Osteocyte (in vitro differentiated cells): Measurements from ENCODE around the gene ISCA1. TPM values are rescaled to one million over a fixed set of nuclear protein-coding genes. Genes with fewer than 3 reads are reported as not detected.
"Not testable (repeated sequence)": the region's sequence is repeated elsewhere in the genome, so short reads cannot be mapped to it uniquely, and the experiment has no call there.

ENCODE experiments used
- DNase-seq: peaks from one replicate; pipeline ENCODE4 v3.0.0; 2021; ENCODE audit warnings: mixed read lengths; ENCODE audit not compliant: unreplicated experiment; ENCODE audit errors: extremely low spot score
- H3K27ac Mint-ChIP-seq: one replicate; pipeline ENCODE4 v1.8.0; 2021; ENCODE audit warnings: mild to moderate bottlenecking, mixed read lengths; ENCODE audit not compliant: unreplicated experiment
- H3K27me3 Mint-ChIP-seq: one replicate; pipeline ENCODE4 v1.8.0; 2021; ENCODE audit warnings: mixed read lengths; ENCODE audit not compliant: unreplicated experiment
- H3K36me3 Mint-ChIP-seq: one replicate; pipeline ENCODE4 v1.8.0; 2021; ENCODE audit warnings: mixed read lengths; ENCODE audit not compliant: unreplicated experiment
- H3K4me1 Mint-ChIP-seq: one replicate; pipeline ENCODE4 v1.8.0; 2021; ENCODE audit warnings: mixed read lengths; ENCODE audit not compliant: unreplicated experiment
- H3K4me3 Mint-ChIP-seq: one replicate; pipeline ENCODE4 v1.8.0; 2021; ENCODE audit warnings: mild to moderate bottlenecking, moderate library complexity, mixed read lengths; ENCODE audit not compliant: unreplicated experiment
- H3K9me3 Mint-ChIP-seq: one replicate; pipeline ENCODE4 v1.8.0; 2021; ENCODE audit warnings: mixed read lengths; ENCODE audit not compliant: unreplicated experiment
- CTCF ChIP-seq: fragments of 200-600 bp; sonication (generic); IDR thresholded peaks from 2 replicates; pipeline ENCODE4 v1.5.0; 2021; ENCODE audit warnings: antibody characterized with exemption, mild to moderate bottlenecking, moderate library complexity
- total RNA-seq: library from RNA; stranded (reverse); gene quantifications from 2 replicates; pipeline ENCODE4 v1.2.1, GENCODE V29; 2021

Gene ISCA1
- total RNA-seq, 1 donor from 2014 or later: 33.9 TPM

GRCh38 chr9:86315078-86315477 is 32.7 kb upstream of the ISCA1 start:
- no peak overlapping the region for H3K4me3 Mint-ChIP-seq
- H3K9me3 Mint-ChIP-seq: no peaks in the 10 kb centered on the region
- H3K4me1 Mint-ChIP-seq: no peaks in the 10 kb centered on the region
- DNase-seq: no peak
- H3K27ac Mint-ChIP-seq: no peak overlapping the region
- peaks cover 56% of the 10 kb centered on the region for H3K36me3 Mint-ChIP-seq
- no peaks in the 10 kb centered on the region for H3K27me3 Mint-ChIP-seq
- TF ChIP-seq CTCF: no peak

- H3K27me3 Mint-ChIP-seq: not testable (repeated sequence)
Observed at GRCh38 chr9:86312959-86313358, 30.6 kb upstream of the ISCA1 start.

GRCh38 chr9:86308687-86309086 is 26.3 kb upstream of the ISCA1 start:
- no peak for TF ChIP-seq CTCF
- no peaks in the 10 kb centered on the region for H3K27me3 Mint-ChIP-seq
- peaks cover 4% of the 10 kb centered on the region for H3K4me1 Mint-ChIP-seq
- H3K36me3 Mint-ChIP-seq: peaks cover 60% of the 10 kb centered on the region
- DNase-seq: no peak
- H3K9me3 Mint-ChIP-seq: no peaks in the 10 kb centered on the region
- no peak overlapping the region for H3K4me3 Mint-ChIP-seq
- no peak overlapping the region for H3K27ac Mint-ChIP-seq

More at GRCh38 chr9:86312959-86313358, 30.6 kb upstream of the ISCA1 start:
- H3K36me3 Mint-ChIP-seq: peaks cover 60% of the 10 kb centered on the region
- H3K27ac Mint-ChIP-seq, DNase-seq, H3K4me3 Mint-ChIP-seq, H3K9me3 Mint-ChIP-seq, H3K4me1 Mint-ChIP-seq: not testable (repeated sequence)

GRCh38 chr9:86304236-86304730 is 21.9 kb upstream of the ISCA1 start:
- TF ChIP-seq CTCF: no peak
- Mint-ChIP-seq H3K27me3 (no peaks in the 10 kb centered on the region), H3K9me3 (no peaks in the 10 kb centered on the region), H3K27ac (no peak overlapping the region), H3K4me3 (no peak overlapping the region), H3K4me1 (peaks cover 4% of the 10 kb centered on the region), H3K36me3 (peaks cover 63% of the 10 kb centered on the region)
- DNase-seq: no peak

- Mint-ChIP-seq H3K4me1 (peaks cover 4% of the 10 kb centered on the region), H3K36me3 (peaks cover 65% of the 10 kb centered on the region), H3K4me3 (no peak overlapping the region), H3K9me3 (no peaks in the 10 kb centered on the region), H3K27ac (no peak overlapping the region), H3K27me3 (no peaks in the 10 kb centered on the region)
- no peak for DNase-seq
- TF ChIP-seq CTCF: no peak
Observed at GRCh38 chr9:86303316-86303975, 21.1 kb upstream of the ISCA1 start.
